BLaER1 treated with 17β-estradiol and CSF1 and Interleukin-3, amounts not matched to agents 10 nM and 100 nM (cell line): ENCODE data around the gene HTR2B.

ENCODE experiments used
- H3K27ac ChIP-seq, 11 experiments: shearing (Covaris generic); formaldehyde crosslinking; 2 replicates each; pipeline ENCODE4 v1.8.1; 2022
- H3K27me3 ChIP-seq, 11 experiments: shearing (Covaris generic); formaldehyde crosslinking; 2 replicates each; pipeline ENCODE4 v1.8.1; 2022
- H3K36me3 ChIP-seq, 11 experiments: shearing (Covaris generic); formaldehyde crosslinking; 2 replicates each; pipeline ENCODE4 v1.8.1; 2022
- H3K4me1 ChIP-seq, 10 experiments: shearing (Covaris generic); formaldehyde crosslinking; 2 replicates each; pipeline ENCODE4 v1.8.1; 2022
- H3K4me2 ChIP-seq, 11 experiments: shearing (Covaris generic); formaldehyde crosslinking; 2 replicates each; pipeline ENCODE4 v1.8.1; 2022
- H3K4me3 ChIP-seq, 10 experiments: shearing (Covaris generic); formaldehyde crosslinking; 2 replicates each; pipeline ENCODE4 v1.8.1; 2022
- H3K9ac ChIP-seq, 11 experiments: shearing (Covaris generic); formaldehyde crosslinking; 2 replicates each; pipeline ENCODE4 v1.8.1; 2022
- H3K9me3 ChIP-seq, 11 experiments: shearing (Covaris generic); formaldehyde crosslinking; replicated peaks in 1 of 11; 2 replicates each; pipeline ENCODE4 v1.8.1; 2022
- H4K20me1 ChIP-seq, 11 experiments: shearing (Covaris generic); formaldehyde crosslinking; 2 replicates each; pipeline ENCODE4 v1.8.1; 2022
- Cebpa-rat ChIP-seq, 11 experiments: shearing (Covaris generic); IDR thresholded peaks; 2 replicates each; pipeline ENCODE4 v1.8.1; 2022

HTR2B gene

DNA sequence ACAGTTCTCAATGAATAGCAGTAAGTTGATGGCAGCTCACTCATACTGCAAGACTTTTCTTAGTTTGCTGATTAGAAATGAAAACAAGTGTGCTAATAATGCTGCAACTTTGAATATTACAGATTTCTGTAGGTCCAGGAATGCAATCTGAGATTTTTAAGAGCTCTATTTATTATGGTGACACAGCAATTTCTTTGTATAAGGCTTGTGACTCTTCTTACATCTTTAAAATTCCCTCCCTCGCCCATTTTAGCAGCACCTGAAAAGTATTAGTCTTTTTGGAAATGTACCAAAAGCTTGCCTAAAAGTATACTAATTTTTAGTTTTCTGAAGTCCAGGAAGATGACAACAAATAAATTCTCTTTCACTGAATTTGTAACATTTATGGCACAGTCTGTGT lies 4.4 kb upstream of the HTR2B start:
- no peak overlapping the region for H3K27ac ChIP-seq
- no peak for TF ChIP-seq Cebpa-rat (IDR thresholded peaks at IDR 0.05)
- no peaks in the 10 kb centered on the region for H3K27me3 ChIP-seq
- no peak overlapping the region for H3K9ac ChIP-seq
- peaks cover 0 to 10% (median 0%) of the 10 kb centered on the region in 10 experiments; a peak in 5 of 20 replicates for H3K4me1 ChIP-seq
- no peak overlapping the region for H3K4me2 ChIP-seq
- no peak overlapping the region for H3K4me3 ChIP-seq
- no peaks in the 10 kb centered on the region for H3K9me3 ChIP-seq
- H3K36me3 ChIP-seq = peaks cover 0 to 45% (median 14%) of the 10 kb centered on the region in 11 experiments; a peak in 13 of 22 replicates
- peaks cover 0 to 69% (median 17%) of the 10 kb centered on the region in 11 experiments; a peak in 13 of 22 replicates for H4K20me1 ChIP-seq

DNA sequence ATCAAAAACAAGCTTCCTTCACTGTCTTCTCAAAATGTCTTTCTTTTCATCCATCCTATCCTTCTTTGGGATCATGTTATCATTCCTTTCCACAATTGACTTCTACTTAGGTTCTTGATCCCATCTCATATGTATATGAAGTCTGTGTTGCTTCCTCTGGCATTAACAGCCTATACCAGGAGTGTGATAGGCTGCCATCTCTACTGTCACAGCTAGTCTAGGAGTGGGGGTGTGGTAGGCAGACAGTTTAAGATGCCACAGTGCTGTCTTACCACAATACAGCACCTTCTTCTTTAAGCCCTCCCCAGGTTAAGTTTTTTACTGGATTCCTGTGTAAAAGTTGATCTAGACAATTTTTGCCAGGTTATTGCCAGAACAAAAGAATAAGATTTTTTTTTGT lies 3.7 kb upstream of the HTR2B start:
- H3K27me3 ChIP-seq = no peaks in the 10 kb centered on the region
- TF ChIP-seq Cebpa-rat (IDR thresholded peaks at IDR 0.05) = no peak
- no peak overlapping the region for H3K9ac ChIP-seq
- no peak overlapping the region for H3K4me3 ChIP-seq
- H3K4me2 ChIP-seq = no peak overlapping the region
- peaks cover 0 to 5% (median 0%) of the 10 kb centered on the region in 10 experiments; a peak in 1 of 20 replicates for H3K4me1 ChIP-seq
- peaks cover 0 to 69% (median 13%) of the 10 kb centered on the region in 11 experiments; a peak in 13 of 22 replicates for H4K20me1 ChIP-seq
- no peak overlapping the region for H3K27ac ChIP-seq
- no peaks in the 10 kb centered on the region for H3K9me3 ChIP-seq
- H3K36me3 ChIP-seq = peaks cover 0 to 49% (median 14%) of the 10 kb centered on the region in 11 experiments; a peak in 13 of 22 replicates

DNA sequence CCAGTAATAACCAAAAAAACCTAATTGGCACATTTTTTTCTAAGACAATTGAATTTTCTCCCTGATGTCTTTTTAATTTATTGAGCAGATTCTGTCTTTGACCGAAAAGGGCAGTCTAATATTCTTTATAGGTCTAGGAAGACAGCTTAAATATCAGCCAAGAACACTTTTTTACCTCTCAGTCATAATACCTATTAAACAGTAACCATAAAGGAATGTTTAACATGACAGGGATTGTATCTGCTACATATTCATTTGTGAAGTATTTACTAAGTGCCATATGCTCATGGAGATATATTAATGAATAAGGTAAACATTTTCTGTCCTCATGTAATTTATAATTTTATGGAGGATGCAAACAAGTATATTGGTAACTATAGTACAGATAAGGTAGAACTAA lies 3.1 kb upstream of the HTR2B start:
- H3K27me3 ChIP-seq = no peaks in the 10 kb centered on the region
- no peak overlapping the region for H3K4me3 ChIP-seq
- H3K4me2 ChIP-seq = no peak overlapping the region
- no peaks in the 10 kb centered on the region for H3K9me3 ChIP-seq
- peaks cover 0 to 9% (median 0%) of the 10 kb centered on the region in 10 experiments; a peak in 1 of 20 replicates for H3K4me1 ChIP-seq
- no peak overlapping the region for H3K9ac ChIP-seq
- no peak for TF ChIP-seq Cebpa-rat (IDR thresholded peaks at IDR 0.05)
- H3K27ac ChIP-seq = no peak overlapping the region
- H3K36me3 ChIP-seq = peaks cover 0 to 53% (median 14%) of the 10 kb centered on the region in 11 experiments; a peak in 13 of 22 replicates
- peaks cover 0 to 65% (median 11%) of the 10 kb centered on the region in 11 experiments; a peak in 11 of 22 replicates for H4K20me1 ChIP-seq

DNA sequence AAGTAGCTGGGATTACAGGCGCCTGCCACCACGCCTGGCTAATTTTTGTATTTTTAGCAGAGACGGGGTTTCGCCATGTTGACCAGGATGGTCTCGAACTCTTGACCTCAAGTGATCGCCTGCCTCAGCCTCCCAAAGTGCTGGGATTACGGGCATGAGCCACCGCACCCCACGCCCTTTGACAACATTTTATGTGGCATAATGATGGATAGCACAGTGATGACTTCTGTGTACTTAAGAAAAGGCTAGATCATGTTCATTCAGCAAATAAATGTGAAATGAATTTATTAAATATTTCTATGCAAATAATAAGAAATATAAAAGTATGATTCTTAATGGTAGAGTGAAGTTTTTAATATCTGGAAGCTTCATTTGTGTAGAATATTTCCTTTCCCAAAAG lies 2.6 kb upstream of the HTR2B start:
- Histone ChIP-seq H3K4me1 (peaks cover 0 to 8% (median 0%) of the 10 kb centered on the region in 10 experiments; a peak in 1 of 20 replicates), H3K9ac (no peak overlapping the region), H3K9me3 (no peaks in the 10 kb centered on the region), H3K36me3 (peaks cover 0 to 58% (median 14%) of the 10 kb centered on the region in 11 experiments; a peak in 13 of 22 replicates), H3K4me3 (no peak overlapping the region), H4K20me1 (peaks cover 0 to 61% (median 7%) of the 10 kb centered on the region in 11 experiments; a peak in 10 of 22 replicates), H3K27me3 (no peaks in the 10 kb centered on the region), H3K27ac (no peak overlapping the region), H3K4me2 (no peak overlapping the region)
- no peak for TF ChIP-seq Cebpa-rat (IDR thresholded peaks at IDR 0.05)

DNA sequence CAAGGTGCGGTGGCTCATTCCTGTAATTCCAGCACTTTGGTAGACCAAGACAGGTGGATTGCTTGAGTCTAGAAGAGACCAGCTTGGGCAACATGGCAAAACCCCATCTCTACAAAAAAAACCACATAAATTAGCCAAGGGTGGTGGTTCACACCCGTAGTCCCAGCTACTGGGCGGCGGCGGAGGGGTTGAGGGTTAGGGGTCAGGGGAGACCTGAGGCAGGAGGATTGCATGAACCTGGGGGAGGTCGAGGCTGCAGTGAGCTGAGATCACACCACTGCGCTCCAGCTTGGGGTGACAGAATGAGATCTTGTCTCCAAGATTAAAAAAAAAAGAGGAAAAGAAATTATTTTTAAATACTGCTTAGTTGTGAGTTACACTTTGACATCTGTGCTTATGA lies 1.3 kb upstream of the HTR2B start:
- no peak overlapping the region for H3K4me3 ChIP-seq
- no peak overlapping the region for H3K9ac ChIP-seq
- H3K4me1 ChIP-seq = peaks cover 0 to 4% (median 0%) of the 10 kb centered on the region in 10 experiments; a peak in 1 of 20 replicates
- peaks cover 0 to 59% (median 14%) of the 10 kb centered on the region in 11 experiments; a peak in 12 of 22 replicates for H3K36me3 ChIP-seq
- H3K27ac ChIP-seq = no peak overlapping the region
- no peak overlapping the region for H3K4me2 ChIP-seq
- H4K20me1 ChIP-seq = peaks cover 0 to 55% (median 4%) of the 10 kb centered on the region in 11 experiments; a peak in 10 of 22 replicates
- H3K9me3 ChIP-seq = no peaks in the 10 kb centered on the region
- H3K27me3 ChIP-seq = no peaks in the 10 kb centered on the region
- TF ChIP-seq Cebpa-rat (IDR thresholded peaks at IDR 0.05) = no peak

DNA sequence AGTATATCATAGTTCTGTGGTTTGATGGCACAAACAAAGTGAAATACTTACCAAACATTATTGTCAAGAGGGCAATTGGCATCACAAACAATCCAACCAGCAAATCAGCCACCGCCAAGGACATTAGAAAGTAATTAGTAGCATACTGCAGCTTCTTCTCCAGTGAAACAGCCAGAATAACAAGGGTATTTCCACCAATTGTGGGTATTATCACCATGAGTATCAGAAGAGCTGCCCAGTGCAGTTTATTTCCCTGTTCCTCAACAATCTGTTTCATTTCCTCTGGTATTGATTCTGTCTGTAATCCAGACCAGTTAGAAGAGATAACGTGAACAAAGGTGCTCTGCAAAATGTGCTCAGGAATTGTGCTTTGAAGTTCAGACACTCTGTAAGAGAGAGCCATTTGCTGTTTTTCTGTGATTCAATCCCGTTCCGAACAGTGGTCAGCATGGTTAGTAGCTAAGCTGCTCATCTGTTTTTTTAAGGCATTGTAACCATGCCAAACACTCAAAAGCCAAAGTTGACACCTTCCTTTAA lies 1.4 kb downstream of the HTR2B start:
- Histone ChIP-seq H3K4me1 (peaks cover 0 to 4% (median 0%) of the 10 kb centered on the region in 10 experiments; a peak in 1 of 20 replicates), H3K27ac (no peak overlapping the region), H4K20me1 (peaks cover 0 to 43% (median 2%) of the 10 kb centered on the region in 11 experiments; a peak in 7 of 22 replicates), H3K4me2 (peak overlapping the region in 1 of 11 experiments; percentile 31; a peak in 2 of 22 replicates), H3K36me3 (peaks cover 0 to 60% (median 15%) of the 10 kb centered on the region in 11 experiments; a peak in 11 of 22 replicates), H3K9me3 (no peaks in the 10 kb centered on the region), H3K27me3 (no peaks in the 10 kb centered on the region), H3K9ac (no peak overlapping the region), H3K4me3 (no peak overlapping the region)
- TF ChIP-seq Cebpa-rat (IDR thresholded peaks at IDR 0.05) = no peak

DNA sequence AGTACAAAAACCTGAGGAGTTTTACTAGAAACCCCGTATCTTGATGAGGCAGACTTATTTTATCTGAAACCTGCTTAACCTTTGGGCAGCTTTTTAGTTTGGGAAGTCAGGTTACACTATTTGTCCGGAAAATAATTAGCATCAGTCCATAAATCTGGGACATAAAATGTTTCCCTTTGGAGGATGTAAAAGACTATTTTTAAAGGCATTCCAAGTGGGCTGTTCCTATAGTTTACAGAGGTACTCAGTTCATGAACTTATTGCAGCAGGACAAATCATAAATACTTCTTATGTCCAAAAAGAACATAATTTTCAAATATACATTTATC lies 6.3 kb downstream of the HTR2B start:
- Histone ChIP-seq H3K27ac (no peak overlapping the region), H3K9ac (no peak overlapping the region), H3K9me3 (no peaks in the 10 kb centered on the region), H3K4me3 (no peak overlapping the region), H3K4me1 (peaks cover 0 to 4% (median 0%) of the 10 kb centered on the region in 10 experiments; a peak in 1 of 20 replicates), H4K20me1 (peaks cover 0 to 31% (median 5%) of the 10 kb centered on the region in 11 experiments; a peak in 6 of 22 replicates), H3K4me2 (no peak overlapping the region), H3K36me3 (peaks cover 0 to 54% (median 11%) of the 10 kb centered on the region in 11 experiments; a peak in 18 of 22 replicates), H3K27me3 (no peaks in the 10 kb centered on the region)
- no peak for TF ChIP-seq Cebpa-rat (IDR thresholded peaks at IDR 0.05)

DNA sequence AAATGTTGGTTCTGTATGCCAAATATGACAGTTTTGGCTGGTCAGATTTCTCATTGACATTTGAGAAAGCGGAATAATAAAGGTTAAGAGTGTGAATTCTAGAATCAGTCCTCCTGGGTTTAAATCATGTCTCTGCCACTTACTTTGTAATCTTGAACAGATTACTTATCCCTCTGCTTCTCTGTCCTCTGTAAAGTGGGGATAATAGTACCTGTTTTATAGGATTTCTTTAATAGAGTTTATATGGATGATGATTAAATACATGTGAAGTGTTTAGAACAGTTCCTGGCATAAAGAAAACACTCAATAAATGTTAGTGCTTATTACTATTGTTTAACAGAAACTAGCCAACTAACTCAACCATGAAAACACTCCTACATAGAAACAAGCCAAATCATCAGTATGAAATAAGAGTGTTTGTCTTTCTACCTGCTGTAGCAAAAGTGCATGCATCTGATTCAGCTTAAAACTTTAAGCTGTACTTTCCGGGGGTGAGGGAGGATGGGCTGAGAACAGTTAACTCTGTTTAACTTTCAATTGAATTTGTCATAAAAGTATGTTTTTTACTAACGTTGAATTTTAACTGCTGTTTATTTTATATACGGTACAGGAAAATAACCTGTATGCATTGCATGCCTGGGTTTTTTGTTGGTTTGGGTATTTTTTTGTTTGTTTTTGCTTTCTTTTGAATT lies 6.8 kb downstream of the HTR2B start:
- H3K27ac ChIP-seq = no peak overlapping the region
- no peak overlapping the region for H3K4me2 ChIP-seq
- H3K36me3 ChIP-seq = peaks cover under 1 to 55% (median 16%) of the 10 kb centered on the region in 11 experiments; a peak in 20 of 22 replicates
- H3K27me3 ChIP-seq = no peaks in the 10 kb centered on the region
- H3K4me3 ChIP-seq = no peak overlapping the region
- no peaks in the 10 kb centered on the region for H3K9me3 ChIP-seq
- H3K4me1 ChIP-seq = 0 out of 20 replicates have a peak, but pooled peaks cover 0 to under 1% (median 0%) of the 10 kb centered on the region in 10 experiments
- H4K20me1 ChIP-seq = peaks cover 0 to 29% (median under 1%) of the 10 kb centered on the region in 11 experiments; a peak in 6 of 22 replicates
- no peak overlapping the region for H3K9ac ChIP-seq
- TF ChIP-seq Cebpa-rat (IDR thresholded peaks at IDR 0.05) = no peak

DNA sequence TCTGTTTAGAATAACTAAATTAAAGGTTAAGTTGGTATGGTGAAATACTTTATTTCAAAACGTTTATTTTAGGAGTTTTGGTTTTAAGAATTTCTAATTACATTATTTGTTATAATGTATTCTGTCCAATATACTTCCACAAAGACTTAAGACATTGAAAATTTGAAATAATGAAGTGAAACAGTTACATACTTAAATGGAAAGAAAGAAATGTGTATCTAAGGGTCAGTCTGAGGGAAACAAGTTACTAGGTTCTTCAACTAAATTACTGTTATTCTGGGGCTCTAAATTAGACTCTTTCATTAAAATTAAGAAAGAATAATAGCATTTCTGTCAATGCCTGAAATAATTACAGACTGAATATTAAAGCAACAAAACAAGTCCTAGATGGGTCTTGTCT lies 7.7 kb downstream of the HTR2B start:
- Histone ChIP-seq H3K4me3 (no peak overlapping the region), H3K27ac (no peak overlapping the region), H3K27me3 (no peaks in the 10 kb centered on the region), H3K9ac (no peak overlapping the region), H3K4me2 (no peak overlapping the region), H3K4me1 (no peaks in the 10 kb centered on the region), H3K9me3 (no peaks in the 10 kb centered on the region), H3K36me3 (peaks cover 10 to 57% (median 25%) of the 10 kb centered on the region in 11 experiments; a peak in 21 of 22 replicates), H4K20me1 (peaks cover 0 to 33% (median 0%) of the 10 kb centered on the region in 11 experiments; a peak in 6 of 22 replicates)
- no peak for TF ChIP-seq Cebpa-rat (IDR thresholded peaks at IDR 0.05)
